ENCODE results near the gene CCDC9B.

Gene CCDC9B

DNA sequence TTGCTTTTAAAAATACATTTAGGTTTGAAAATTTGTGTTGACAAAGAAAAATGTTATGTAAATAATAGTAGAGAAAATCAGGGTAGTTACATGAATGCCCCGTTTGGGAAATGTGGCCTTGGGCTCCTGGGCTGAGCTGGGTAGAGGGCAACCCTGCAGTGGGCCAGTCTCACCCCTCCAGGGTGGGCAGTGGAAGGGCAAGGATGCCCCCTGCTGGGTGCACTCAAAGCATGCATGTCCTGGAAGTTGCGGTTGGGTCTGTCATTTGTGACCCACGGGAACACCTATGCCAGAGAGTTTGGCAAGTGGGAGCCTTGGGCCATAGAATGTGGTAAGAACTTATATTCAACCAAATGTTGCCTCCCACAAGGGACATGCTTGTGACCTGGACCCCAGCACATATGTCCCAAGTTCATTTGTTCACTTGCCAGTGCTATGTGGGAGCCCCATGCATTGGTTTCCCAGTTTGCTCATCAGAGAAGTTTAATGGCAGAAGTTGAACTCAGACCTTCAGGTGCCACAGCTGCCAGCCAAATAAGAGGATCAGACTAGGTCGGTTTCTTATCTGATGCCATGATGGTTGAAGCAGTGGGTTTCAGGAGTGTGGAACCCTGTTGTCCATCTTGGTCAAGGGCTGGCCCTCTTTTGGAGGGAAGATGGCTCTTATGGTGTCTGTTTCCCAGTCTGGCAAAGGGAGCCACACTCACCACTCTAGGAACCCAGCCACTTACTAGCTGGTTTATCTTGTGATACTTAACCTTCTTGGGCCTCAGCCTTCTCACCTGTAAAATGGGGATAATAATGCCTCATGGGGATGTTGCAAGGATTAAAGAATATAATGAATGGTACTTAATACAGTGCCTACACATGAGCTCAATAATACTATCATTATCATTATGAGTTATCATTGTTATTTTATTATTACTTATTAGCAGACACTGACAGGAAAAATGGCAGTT is 30.5 kb downstream of the CCDC9B start:
- FAIRE-seq: no peak
- TF ChIP-seq POLR2A (IDR thresholded peaks at IDR 0.05; ENCODE audit: low read depth, low read length): no peak
- DNase-seq (ENCODE audit: insufficient read length, low spot score): no peak

- TF ChIP-seq POLR2A (IDR thresholded peaks at IDR 0.05; ENCODE audit: low read depth, low read length): no peak
- no peak for FAIRE-seq
- no peak for DNase-seq (ENCODE audit: insufficient read length, low spot score)
Observed at GRCh38 chr15:40309344-40309862, 31.3 kb downstream of the CCDC9B start.

DNA sequence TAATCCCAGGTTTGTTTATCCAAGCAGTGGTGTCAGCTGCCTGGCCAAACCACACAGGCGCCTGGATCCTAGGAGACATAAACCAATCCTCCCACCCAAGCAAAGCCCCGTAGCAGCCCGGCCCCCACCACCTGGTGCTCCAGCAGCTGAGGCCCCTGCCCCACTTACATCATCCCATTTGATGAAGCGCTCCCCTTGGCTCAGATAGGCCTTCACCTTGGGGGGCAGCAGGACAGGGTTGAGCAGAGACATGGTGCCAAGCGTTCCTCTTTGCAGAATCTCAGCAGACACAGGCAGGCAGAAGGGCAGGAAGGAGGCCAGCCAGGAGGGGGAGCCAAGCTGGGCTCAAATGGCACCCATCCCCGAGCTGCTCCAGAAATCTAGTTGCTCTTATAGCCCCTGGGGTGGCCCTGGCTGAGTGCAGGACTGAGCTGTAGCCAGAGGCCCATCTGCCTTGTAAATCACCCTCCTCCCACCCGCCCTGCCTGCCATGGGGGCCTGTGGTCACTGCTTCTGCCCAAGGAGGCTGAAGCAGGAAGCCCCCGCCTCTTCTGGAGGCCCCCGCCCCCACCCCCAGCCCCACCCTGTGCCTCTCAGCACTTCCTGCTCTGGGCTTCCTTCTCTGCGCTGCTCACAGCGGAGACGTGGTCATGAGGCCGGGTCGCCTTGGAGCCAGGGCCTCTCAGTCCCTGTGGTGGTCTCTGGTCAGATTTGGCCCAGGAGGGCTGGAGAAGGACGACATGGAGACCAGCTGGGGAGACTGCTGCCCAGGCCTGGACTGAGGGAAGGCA is 33.1 kb downstream of the CCDC9B start, which contains the start of gene PLCB2:
Gene PLCB2 (minus strand): TSS at position 515 of the 791 bp plus-strand sequence. CDS start 263 bp downstream, at position 252.
- TF ChIP-seq POLR2A (IDR thresholded peaks at IDR 0.05; ENCODE audit: low read depth, low read length): no peak
- DNase-seq (ENCODE audit: insufficient read length, low spot score): no peak

GRCh38 chr15:40306908-40307307 is 33.8 kb downstream of the CCDC9B start:
- no peak for TF ChIP-seq POLR2A (IDR thresholded peaks at IDR 0.05; ENCODE audit: low read depth, low read length)
- no peak for FAIRE-seq
- no peak for DNase-seq (ENCODE audit: insufficient read length, low spot score)

More for the DNA sequence above, 33.1 kb downstream of the CCDC9B start, which contains the start of gene PLCB2:
- no peak for FAIRE-seq

DNA sequence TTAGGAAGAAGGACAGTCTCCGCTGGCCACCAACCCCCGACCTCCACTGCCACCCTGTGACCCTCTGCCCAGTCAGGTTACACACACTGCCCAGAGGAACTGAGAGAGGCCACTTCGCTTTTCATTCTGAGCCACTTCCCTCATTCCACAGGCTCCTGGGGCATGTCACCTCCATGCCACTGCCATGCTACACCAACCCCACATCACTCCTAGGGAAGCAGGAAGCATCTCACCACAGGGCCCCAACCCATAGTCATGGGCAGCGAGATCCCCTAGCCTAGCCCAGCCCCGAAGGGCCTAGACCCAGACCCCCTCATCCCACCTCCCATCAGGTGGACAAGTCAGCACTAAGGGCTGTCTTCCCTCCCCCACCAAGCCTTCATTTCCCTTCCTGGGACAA is 34.4 kb downstream of the CCDC9B start:
- FAIRE-seq (no peak), DNase-seq (ENCODE audit: insufficient read length, low spot score) (no peak)
- TF ChIP-seq POLR2A (IDR thresholded peaks at IDR 0.05; ENCODE audit: low read depth, low read length): no peak

DNA sequence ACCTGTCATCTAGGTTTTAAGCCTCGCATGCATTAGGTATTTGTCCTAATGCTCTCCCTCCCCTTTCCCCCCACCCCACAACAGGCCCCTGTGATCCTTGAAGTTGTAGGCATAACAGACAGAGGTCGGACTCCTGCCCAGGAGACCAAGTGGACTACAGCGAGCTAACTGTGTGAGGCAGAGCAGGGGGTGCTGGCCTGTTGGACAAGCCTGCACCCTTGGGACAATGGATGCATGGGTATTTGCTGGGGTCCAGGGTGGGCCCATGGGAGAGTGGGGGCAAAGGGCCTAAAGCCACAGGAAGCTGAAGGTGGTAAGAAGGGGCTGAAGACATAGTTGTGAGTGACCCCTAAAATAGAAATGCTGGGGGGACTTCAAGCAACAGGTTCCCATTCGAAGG is 35.5 kb downstream of the CCDC9B start:
- FAIRE-seq (no peak), DNase-seq (ENCODE audit: insufficient read length, low spot score) (no peak)
- TF ChIP-seq POLR2A (IDR thresholded peaks at IDR 0.05; ENCODE audit: low read depth, low read length): no peak

DNA sequence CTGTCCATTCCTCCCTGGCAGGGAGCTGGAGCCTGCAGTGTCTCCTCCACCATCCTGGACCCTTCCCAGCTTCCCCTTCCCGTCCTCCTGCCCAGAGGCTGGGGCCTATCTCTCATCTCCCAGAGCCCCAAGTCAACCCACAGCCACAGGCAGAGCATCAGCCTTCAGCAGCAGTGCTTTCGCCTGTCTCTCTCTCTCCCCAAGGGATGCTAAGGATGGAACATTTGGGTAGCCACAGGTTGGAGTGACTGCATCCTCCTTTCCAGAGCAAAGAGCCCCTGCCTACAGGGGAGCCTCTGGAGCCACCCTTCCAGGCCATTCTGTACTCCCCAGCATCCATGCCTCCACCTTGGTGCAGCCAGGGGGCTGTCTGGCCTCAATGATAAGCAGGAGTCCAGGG is 37.2 kb downstream of the CCDC9B start:
- no peak for FAIRE-seq
- TF ChIP-seq POLR2A (IDR thresholded peaks at IDR 0.05; ENCODE audit: low read depth, low read length): no peak
- DNase-seq (ENCODE audit: insufficient read length, low spot score): no peak

DNA sequence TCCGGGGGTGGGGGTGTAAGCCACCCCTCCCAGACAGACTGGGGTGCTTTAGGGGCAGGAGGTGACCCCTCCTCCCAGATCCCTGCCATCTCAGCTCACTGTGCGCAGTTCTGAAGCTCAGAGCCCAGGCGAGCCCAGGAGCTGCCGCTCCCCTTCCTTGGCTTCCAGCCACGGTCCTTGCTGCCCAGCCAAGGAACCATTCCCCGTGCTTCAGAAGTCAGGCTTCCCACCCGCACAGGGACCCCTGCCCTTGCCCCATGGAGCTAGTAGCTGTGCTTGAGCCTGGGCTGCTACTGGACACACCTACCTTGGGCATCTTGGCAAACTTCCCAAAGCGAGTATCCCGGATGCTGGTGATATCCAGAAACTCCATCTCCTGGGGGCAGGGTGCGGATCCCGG is 37.8 kb downstream of the CCDC9B start:
- no peak for TF ChIP-seq POLR2A (IDR thresholded peaks at IDR 0.05; ENCODE audit: low read depth, low read length)
- FAIRE-seq (no peak), DNase-seq (ENCODE audit: insufficient read length, low spot score) (no peak)

- DNase-seq (ENCODE audit: insufficient read length, low spot score) (no peak), FAIRE-seq (no peak)
- no peak for TF ChIP-seq POLR2A (IDR thresholded peaks at IDR 0.05; ENCODE audit: low read depth, low read length)
Observed at GRCh38 chr15:40302288-40302886, 38.4 kb downstream of the CCDC9B start.

DNA sequence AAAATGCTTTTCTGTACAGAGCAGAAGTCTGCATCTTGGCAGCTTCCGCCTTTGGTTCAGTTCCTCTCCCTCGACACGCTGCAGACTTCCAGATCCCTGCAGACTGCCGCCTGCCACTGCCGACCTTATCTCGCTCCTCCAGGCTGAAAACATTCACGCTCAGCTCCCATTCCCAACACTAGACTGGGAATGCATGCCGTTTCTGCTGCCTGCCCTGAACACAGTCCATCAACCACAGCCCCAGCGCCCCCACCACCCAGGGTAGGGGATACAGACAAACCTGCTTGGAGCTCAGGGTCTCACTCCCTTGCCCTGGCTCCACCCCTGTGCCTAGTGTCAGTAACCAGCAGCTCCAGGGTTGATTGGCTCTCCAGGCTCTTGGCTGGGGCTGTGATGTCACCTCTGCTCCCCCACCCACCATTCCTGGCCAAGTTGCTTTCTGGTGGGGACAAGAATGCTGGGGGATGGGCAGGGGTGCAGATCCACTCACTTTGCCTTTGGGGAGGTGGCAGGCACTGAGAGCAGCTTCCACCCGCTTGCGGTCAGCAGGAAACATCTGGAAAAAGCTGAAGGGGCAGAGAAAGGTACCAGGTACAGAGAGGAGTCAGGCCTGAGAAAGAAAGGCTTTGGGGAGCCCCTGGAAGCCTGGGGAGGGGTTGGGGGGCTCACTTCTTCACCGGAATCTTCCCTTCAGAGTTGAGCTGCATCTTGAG is 39.1 kb downstream of the CCDC9B start:
- FAIRE-seq: no peak
- no peak for TF ChIP-seq POLR2A (IDR thresholded peaks at IDR 0.05; ENCODE audit: low read depth, low read length)

DNA sequence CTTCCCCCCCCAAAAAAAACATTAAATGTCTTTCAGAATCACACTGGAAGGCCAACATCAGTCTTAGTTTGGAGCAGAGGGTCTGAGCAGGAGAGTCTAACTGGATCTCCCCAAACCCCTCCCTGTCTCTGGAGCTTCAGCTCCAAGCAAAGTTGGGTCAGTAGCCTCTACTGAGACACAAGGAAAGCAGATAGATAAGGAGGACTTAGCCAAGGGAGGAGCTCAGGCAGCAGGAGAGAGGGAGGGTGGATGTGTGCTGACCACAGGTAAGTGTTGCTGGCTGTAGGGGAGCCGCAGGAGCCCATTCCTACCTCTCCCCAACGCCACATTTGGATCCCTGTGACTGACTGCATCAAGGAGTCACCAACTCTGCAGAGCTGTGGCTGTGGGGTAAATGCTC is 40.0 kb downstream of the CCDC9B start:
- TF ChIP-seq POLR2A (IDR thresholded peaks at IDR 0.05; ENCODE audit: low read depth, low read length): no peak
- DNase-seq (ENCODE audit: insufficient read length, low spot score) (no peak), FAIRE-seq (no peak)

More for the DNA sequence above, 39.1 kb downstream of the CCDC9B start:
- no peak for DNase-seq (ENCODE audit: insufficient read length, low spot score)

DNA sequence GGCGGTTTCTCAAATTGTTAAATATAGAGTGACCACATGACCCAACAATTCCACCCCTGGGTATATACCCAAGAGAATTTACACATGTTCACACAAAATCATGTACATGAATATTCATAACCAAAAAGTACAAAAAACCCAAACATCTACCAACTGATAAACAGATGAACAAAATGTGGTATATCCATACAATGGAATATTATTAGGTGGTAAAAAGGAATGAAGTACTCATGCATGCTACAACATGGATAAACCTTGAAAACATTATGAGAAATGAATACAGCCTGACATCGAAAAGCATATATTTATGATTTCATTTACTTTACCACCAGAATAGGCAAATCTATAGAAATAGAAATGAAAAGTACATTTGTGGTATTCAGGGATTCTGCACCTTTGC is 40.4 kb downstream of the CCDC9B start:
- FAIRE-seq: no peak
- no peak for DNase-seq (ENCODE audit: insufficient read length, low spot score)
- TF ChIP-seq POLR2A (IDR thresholded peaks at IDR 0.05; ENCODE audit: low read depth, low read length): no peak

Measured in H54 (cell line).